ENCODE data around the gene FARS2.

Gene FARS2

GRCh38 chr6:5256952-5257351 is 4.4 kb upstream of the FARS2 start:
- TF ChIP-seq WT1 (tag by site-specific recombination; IDR thresholded peaks at IDR 0.05) (no peak), HOXD13 (CRISPR knock-in tag; IDR thresholded peaks at IDR 0.05; ENCODE audit: borderline replicate concordance) (no peak), ZNF19 (tag by site-specific recombination; IDR thresholded peaks at IDR 0.05; ENCODE audit: low read depth) (no peak), ZNF16 (tag by site-specific recombination; IDR thresholded peaks at IDR 0.05; ENCODE audit: low read depth) (no peak), YY2 (tag by site-specific recombination; IDR thresholded peaks at IDR 0.05) (no peak), ZFHX2 (tag by site-specific recombination; conservative IDR thresholded peaks at IDR 0.05) (no peak), ZNF626 (tag by site-specific recombination; IDR thresholded peaks at IDR 0.05) (no peak), ZIC2 (tag by site-specific recombination; IDR thresholded peaks at IDR 0.05) (no peak), RBAK (tag by site-specific recombination; IDR thresholded peaks at IDR 0.05) (no peak), ZNF76 (tag by site-specific recombination; IDR thresholded peaks at IDR 0.05; ENCODE audit: borderline replicate concordance, low read depth) (no peak), PRDM4 (tag by site-specific recombination; IDR thresholded peaks at IDR 0.05) (no peak), ZNF488 (tag by site-specific recombination; IDR thresholded peaks at IDR 0.05) (no peak), OVOL3 (tag by site-specific recombination; IDR thresholded peaks at IDR 0.05) (no peak), ZNF223 (tag by site-specific recombination; IDR thresholded peaks at IDR 0.05) (no peak)
- CTCF ChIA-PET: interaction anchor here (1.0 to 1.5 kb wide), 3 partner anchors 11 to 123 kb away, joined by 3 to 4 read pairs (median 3); no protein-coding TSS in a partner anchor
- POLR2A ChIA-PET: no interaction called here
- peaks cover 5% of the 10 kb centered on the region; the same call in 1 of the 2 replicates for H3K4me1 ChIP-seq (ENCODE audit: control insufficient read depth, insufficient read depth, low read length)
- H3K4me3 ChIP-seq (ENCODE audit: low read depth, low read length): no peak overlapping the region
- H3K27ac ChIP-seq (ENCODE audit: extremely low read depth, low read depth, low read length): no peak overlapping the region
- H3K9me3 ChIP-seq (ENCODE audit: control insufficient read depth, insufficient read depth, low read depth, low read length): no peaks in the 10 kb centered on the region
- H3K36me3 ChIP-seq (ENCODE audit: control insufficient read depth in 2 of 2, insufficient read depth in 1 of 2, low read length in 2 of 2): peaks cover 0 to 21% of the 10 kb centered on the region in 2 experiments; a peak in 1 of 3 replicates

- ChIA-PET CTCF (interaction anchor here (1.0 to 1.5 kb wide), 3 partner anchors 11 to 122 kb away, joined by 3 to 4 read pairs (median 3); no protein-coding TSS in a partner anchor), POLR2A (no interaction called here)
- Histone ChIP-seq H3K9me3 (ENCODE audit: control insufficient read depth, insufficient read depth, low read depth, low read length) (no peaks in the 10 kb centered on the region), H3K4me1 (ENCODE audit: control insufficient read depth, insufficient read depth, low read length) (peaks cover 5% of the 10 kb centered on the region; the same call in 1 of the 2 replicates), H3K36me3 (ENCODE audit: control insufficient read depth in 2 of 2, insufficient read depth in 1 of 2, low read length in 2 of 2) (peaks cover 0 to 21% of the 10 kb centered on the region in 2 experiments; a peak in 1 of 3 replicates), H3K27ac (ENCODE audit: extremely low read depth, low read depth, low read length) (no peak overlapping the region), H3K4me3 (ENCODE audit: low read depth, low read length) (no peak overlapping the region)
- TF ChIP-seq ZNF514 (tag by site-specific recombination; IDR thresholded peaks at IDR 0.05) (no peak), WT1 (tag by site-specific recombination; IDR thresholded peaks at IDR 0.05) (no peak), ZNF280D (tag by site-specific recombination; IDR thresholded peaks at IDR 0.05) (no peak), REST (tag by site-specific recombination; IDR thresholded peaks at IDR 0.05) (no peak), ZNF169 (tag by site-specific recombination; IDR thresholded peaks at IDR 0.05) (no peak), ZNF248 (tag by site-specific recombination; IDR thresholded peaks at IDR 0.05) (no peak), GFI1B (tag by site-specific recombination; IDR thresholded peaks at IDR 0.05) (no peak), PBX3 (CRISPR knock-in tag; IDR thresholded peaks at IDR 0.05) (no peak), HOXD13 (CRISPR knock-in tag; IDR thresholded peaks at IDR 0.05; ENCODE audit: borderline replicate concordance) (no peak), ZNF184 (tag by site-specific recombination; IDR thresholded peaks at IDR 0.05) (no peak), ZNF37A (tag by site-specific recombination; IDR thresholded peaks at IDR 0.05) (no peak), ZNF2 (tag by site-specific recombination; IDR thresholded peaks at IDR 0.05) (no peak), ZSCAN30 (tag by site-specific recombination; IDR thresholded peaks at IDR 0.05) (no peak), ZNF837 (tag by site-specific recombination; IDR thresholded peaks at IDR 0.05) (no peak)
Observed at GRCh38 chr6:5257400-5257799, 3.9 kb upstream of the FARS2 start.
